GM23338 (cell line): ENCODE results near the gene SNRPD2.

ENCODE experiments used
- EZH2 ChIP-seq: fragments of 200-600 bp; sonication (generic); IDR thresholded peaks from one replicate; pipeline ENCODE4 v1.8.0; 2017; ENCODE audit warnings: antibody characterized with exemption, mild to moderate bottlenecking, low read depth; ENCODE audit not compliant: unreplicated experiment
- JUNB ChIP-seq: IDR thresholded peaks from one replicate; pipeline ENCODE4 v1.6.1; 2016; ENCODE audit warnings: antibody characterized with exemption; ENCODE audit not compliant: unreplicated experiment
- POLR2AphosphoS5 ChIP-seq: IDR thresholded peaks from 2 replicates; pipeline ENCODE4 v1.6.1; 2016; ENCODE audit warnings: antibody characterized with exemption, low read depth
- STAT1 ChIP-seq: IDR thresholded peaks from one replicate; pipeline ENCODE4 v1.6.1; 2016; ENCODE audit warnings: antibody characterized with exemption; ENCODE audit not compliant: unreplicated experiment
- TF ChIP-seq, protein P1 (sequence below), 2 experiments: fragments of 200-600 bp in 1 of 2; sonication (generic) in 1 of 2; conservative IDR thresholded peaks; 2 replicates each; pipeline versions ENCODE4 v1.5.1 to v1.6.1; 2016 to 2017; ENCODE audit warnings: antibody characterized with exemption in 2 of 2, low read depth in 2 of 2, mild to moderate bottlenecking in 2 of 2, moderate library complexity in 1 of 2
- TF ChIP-seq, protein P2 (sequence below): IDR thresholded peaks from one replicate; pipeline ENCODE4 v1.6.1; 2018; ENCODE audit warnings: antibody characterized with exemption; ENCODE audit not compliant: unreplicated experiment

DNA sequence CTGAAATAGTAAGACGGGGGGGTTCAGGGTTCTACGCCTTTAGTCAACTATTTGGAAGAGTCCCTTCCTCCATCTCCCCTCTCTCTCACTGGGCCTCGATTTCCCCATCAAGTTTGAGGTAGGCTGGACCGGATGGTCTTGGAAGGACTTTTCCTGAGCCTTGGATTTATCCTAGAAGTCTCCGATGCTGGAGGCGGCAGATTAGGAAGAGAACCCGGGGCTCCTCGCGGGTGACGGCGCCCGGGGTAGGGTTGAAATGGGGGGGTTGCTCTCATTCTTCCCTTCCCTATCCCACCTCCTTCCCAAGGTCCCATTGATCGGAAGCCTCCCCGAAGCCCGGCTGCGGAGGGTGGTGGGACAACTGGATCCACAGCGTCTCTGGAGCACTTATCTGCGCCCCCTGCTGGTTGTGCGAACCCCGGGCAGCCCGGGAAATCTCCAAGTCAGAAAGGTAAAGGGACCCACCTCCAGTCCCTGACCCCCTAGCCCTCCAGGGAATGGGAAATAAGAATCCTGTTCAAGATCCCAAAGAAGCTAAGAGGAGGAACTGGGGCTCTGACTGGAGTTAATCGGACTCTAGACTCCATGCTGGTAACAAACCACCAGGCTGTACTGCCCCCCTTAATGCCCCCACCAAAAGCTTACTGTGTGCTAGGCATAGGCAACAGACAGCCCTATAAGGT, 1.5 kb upstream of the SNRPD2 start:
- TF ChIP-seq, protein P1, sequence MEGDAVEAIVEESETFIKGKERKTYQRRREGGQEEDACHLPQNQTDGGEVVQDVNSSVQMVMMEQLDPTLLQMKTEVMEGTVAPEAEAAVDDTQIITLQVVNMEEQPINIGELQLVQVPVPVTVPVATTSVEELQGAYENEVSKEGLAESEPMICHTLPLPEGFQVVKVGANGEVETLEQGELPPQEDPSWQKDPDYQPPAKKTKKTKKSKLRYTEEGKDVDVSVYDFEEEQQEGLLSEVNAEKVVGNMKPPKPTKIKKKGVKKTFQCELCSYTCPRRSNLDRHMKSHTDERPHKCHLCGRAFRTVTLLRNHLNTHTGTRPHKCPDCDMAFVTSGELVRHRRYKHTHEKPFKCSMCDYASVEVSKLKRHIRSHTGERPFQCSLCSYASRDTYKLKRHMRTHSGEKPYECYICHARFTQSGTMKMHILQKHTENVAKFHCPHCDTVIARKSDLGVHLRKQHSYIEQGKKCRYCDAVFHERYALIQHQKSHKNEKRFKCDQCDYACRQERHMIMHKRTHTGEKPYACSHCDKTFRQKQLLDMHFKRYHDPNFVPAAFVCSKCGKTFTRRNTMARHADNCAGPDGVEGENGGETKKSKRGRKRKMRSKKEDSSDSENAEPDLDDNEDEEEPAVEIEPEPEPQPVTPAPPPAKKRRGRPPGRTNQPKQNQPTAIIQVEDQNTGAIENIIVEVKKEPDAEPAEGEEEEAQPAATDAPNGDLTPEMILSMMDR (conservative IDR thresholded peaks at IDR 0.05; ENCODE audit: low read depth in 2 of 2), result peak; percentile 86 to 94
- TF ChIP-seq EZH2 (no peak), POLR2AphosphoS5 (no peak), STAT1 (no peak), JUNB (no peak)
- TF ChIP-seq, protein P2, sequence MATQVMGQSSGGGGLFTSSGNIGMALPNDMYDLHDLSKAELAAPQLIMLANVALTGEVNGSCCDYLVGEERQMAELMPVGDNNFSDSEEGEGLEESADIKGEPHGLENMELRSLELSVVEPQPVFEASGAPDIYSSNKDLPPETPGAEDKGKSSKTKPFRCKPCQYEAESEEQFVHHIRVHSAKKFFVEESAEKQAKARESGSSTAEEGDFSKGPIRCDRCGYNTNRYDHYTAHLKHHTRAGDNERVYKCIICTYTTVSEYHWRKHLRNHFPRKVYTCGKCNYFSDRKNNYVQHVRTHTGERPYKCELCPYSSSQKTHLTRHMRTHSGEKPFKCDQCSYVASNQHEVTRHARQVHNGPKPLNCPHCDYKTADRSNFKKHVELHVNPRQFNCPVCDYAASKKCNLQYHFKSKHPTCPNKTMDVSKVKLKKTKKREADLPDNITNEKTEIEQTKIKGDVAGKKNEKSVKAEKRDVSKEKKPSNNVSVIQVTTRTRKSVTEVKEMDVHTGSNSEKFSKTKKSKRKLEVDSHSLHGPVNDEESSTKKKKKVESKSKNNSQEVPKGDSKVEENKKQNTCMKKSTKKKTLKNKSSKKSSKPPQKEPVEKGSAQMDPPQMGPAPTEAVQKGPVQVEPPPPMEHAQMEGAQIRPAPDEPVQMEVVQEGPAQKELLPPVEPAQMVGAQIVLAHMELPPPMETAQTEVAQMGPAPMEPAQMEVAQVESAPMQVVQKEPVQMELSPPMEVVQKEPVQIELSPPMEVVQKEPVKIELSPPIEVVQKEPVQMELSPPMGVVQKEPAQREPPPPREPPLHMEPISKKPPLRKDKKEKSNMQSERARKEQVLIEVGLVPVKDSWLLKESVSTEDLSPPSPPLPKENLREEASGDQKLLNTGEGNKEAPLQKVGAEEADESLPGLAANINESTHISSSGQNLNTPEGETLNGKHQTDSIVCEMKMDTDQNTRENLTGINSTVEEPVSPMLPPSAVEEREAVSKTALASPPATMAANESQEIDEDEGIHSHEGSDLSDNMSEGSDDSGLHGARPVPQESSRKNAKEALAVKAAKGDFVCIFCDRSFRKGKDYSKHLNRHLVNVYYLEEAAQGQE, result no peak
